WI38 (cell line): Measurements from ENCODE around the gene KCNC2.

Source experiments
- H3K4me3 ChIP-seq: 2 replicates; pipeline ENCODE4 v1.5.1; 2011; ENCODE audit warnings: low read depth, mild to moderate bottlenecking, control low read depth, low read length
- TF ChIP-seq, protein P1 (sequence below): IDR thresholded peaks from 2 replicates; pipeline ENCODE4 v1.5.1; 2012; ENCODE audit warnings: low read depth, mild to moderate bottlenecking, control low read depth, low read length

KCNC2 gene

DNA sequence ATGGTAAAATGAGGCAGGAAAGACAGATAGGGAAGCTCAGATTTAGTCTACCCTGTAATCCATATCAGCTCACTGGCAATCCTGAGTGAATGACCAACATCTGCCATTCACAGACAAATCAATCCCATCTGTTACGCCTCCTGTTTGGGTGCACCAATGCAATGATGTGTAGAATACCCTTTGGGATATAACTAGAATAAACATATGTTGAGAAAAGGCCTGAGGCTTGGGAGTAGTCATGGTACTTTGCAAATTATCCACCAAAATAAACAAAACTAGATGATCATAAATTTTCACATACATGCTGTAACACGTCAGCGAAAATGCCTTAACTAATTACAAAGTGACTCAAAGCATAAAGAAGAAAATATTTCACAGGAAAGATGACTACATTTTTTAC, 78.8 kb downstream of the KCNC2 start:
- TF ChIP-seq, protein P1, sequence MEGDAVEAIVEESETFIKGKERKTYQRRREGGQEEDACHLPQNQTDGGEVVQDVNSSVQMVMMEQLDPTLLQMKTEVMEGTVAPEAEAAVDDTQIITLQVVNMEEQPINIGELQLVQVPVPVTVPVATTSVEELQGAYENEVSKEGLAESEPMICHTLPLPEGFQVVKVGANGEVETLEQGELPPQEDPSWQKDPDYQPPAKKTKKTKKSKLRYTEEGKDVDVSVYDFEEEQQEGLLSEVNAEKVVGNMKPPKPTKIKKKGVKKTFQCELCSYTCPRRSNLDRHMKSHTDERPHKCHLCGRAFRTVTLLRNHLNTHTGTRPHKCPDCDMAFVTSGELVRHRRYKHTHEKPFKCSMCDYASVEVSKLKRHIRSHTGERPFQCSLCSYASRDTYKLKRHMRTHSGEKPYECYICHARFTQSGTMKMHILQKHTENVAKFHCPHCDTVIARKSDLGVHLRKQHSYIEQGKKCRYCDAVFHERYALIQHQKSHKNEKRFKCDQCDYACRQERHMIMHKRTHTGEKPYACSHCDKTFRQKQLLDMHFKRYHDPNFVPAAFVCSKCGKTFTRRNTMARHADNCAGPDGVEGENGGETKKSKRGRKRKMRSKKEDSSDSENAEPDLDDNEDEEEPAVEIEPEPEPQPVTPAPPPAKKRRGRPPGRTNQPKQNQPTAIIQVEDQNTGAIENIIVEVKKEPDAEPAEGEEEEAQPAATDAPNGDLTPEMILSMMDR: no peak

DNA sequence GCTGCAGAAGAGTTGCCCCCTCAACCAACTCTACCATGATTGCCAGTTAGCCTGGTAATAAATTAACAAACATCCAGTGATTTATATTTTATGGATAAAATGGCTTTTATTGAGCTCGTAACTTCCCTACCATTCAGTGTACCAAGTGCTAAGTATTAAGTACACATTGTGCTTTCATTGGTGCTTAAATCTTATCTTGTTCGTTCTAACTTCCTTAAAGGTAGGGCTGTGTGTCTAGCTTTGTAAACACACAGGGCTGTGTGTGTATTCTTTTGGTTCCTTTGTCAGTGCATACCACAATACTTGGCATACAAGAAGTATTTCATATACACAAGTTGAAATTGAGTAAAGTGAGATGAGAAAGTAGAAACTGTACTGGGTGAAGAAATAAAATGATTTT, 80.4 kb downstream of the KCNC2 start:
- no peak overlapping the region for H3K4me3 ChIP-seq
- TF ChIP-seq, protein P1: no peak

More for the DNA sequence above, 78.8 kb downstream of the KCNC2 start:
- no peak overlapping the region for H3K4me3 ChIP-seq

DNA sequence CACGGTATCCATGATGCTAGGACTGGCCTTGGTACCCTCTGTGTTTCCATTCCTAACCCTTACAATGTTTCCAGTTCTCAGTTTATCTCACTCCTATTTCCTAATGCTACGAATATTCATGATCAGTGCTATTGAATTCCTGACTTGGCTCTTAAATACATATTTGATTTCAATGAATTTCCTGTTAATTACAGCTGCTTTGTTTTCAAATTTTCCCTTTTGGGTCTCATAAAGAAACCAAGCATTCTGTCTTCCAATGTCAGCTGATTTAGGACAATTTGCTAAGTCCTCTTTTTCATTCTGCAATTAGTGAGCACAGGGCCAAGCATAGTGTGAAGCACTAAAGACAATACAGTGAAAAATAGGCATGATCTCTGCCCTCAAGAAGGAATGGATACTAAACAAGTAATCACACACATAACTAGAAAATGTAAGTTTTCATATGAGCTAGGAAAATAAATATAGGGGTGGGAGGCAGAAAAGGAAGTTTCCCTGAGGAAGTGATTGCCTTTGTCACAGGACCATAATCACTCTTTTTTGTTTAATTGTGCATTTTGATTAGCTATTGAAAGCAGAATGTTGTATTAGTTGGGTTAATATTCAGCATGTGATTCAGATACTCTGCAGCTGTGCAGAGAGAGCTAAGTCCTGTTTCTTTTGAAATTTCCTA, 88.5 kb downstream of the KCNC2 start:
- TF ChIP-seq, protein P1: no peak
- H3K4me3 ChIP-seq: no peak overlapping the region

DNA sequence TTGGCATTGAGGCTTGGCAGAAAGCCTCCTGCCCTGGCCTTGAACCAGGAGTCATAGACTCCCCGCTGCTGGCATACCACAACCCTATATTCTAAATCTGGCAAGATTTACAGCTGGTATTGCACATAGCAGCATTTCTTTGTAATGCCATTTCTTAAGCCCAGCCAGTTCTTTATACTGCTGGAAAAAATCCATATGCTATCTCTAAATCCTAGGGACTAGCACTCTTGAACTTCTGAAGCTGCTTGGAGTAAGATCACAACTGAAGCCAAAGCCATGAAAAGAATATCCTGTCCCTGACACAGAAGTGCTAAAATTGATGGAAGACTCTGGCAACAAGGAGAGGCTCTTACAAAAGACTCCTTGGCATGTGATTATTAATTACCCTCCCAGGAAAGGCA, 89.3 kb downstream of the KCNC2 start:
- TF ChIP-seq, protein P1: no peak
- no peak overlapping the region for H3K4me3 ChIP-seq

DNA sequence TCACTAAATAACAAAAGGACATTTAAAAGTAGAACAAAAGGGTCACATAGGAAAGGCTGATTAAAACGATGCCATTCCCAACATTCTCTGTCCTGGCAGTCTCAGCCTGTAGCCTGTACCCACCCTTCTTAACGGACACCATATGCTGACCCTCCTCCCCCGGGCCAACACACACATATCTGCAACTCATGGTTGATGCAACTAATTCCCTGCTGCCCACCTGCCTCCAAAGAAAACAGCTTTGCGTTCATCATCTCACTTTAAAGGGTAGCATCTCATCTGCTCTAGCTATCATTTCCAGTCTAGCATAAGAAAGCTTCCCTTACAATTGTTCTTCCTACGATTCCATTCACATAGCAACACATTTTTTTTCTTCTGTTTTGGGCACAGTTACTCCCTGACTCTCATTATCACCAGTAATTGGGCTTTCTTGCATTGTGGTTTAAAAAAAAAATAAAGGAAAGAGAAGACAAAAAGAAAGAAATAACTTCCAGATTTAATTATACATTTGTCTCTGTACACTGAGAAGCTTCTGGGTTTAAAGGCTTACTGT, 92.9 kb downstream of the KCNC2 start:
- no peak overlapping the region for H3K4me3 ChIP-seq
- TF ChIP-seq, protein P1: no peak

DNA sequence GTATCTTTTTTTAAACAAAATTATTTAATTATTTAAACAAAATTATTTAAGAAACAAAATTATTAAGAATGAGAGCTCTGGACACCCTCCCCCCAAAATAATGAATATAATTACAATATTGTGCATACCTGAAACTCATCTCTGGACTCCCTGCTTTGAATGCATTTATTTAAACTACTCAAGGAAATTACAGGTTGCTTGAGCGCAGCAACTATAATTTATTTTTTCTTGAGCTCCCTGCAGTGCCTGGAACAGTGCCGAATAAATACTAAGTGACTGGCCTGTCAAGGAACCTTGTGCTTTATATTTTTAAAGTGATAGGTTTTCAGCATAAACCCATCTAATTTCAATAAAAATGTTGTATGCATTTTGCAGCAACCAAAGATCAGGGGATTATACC, 93.9 kb downstream of the KCNC2 start:
- no peak overlapping the region for H3K4me3 ChIP-seq
- TF ChIP-seq, protein P1: no peak

DNA sequence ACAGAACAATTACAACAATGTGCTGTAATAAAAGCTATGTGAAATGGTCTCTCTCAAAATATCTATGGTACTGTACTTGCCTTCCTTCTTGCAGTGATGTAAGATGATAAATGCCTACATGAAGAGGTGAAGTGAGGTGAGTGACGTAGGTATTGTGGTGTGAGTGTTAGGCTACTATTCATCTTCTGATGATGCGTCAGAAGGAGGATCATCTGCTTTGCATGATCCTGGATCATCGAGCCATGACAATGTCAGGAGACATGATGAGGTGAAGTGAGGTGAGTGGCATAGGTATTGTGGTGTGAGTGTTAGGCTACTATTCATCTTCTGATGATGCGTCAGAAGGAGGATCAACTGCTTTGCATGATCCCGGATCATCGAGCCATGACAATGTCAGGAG, 105.8 kb downstream of the KCNC2 start:
- TF ChIP-seq, protein P1: no peak

More for the DNA sequence above, 105.8 kb downstream of the KCNC2 start:
- no peak overlapping the region for H3K4me3 ChIP-seq
